Tibial artery (tissue), 4 donors: ENCODE results near the gene SMIM10.

ENCODE experiments used
- DNase-seq, 2 donors: peaks; one replicate each; pipeline ENCODE4 v3.0.0-alpha.2; 2019
- H3K27ac ChIP-seq, 2 donors: fragments of 200-600 bp; sonication (generic) in 1 of 2; 1 replicate in 1 of 2; 2 replicates in 1 of 2; pipeline ENCODE4 v1.5.1; 2018 to 2019; ENCODE audit warnings: mild to moderate bottlenecking in 1 of 2
- H3K27me3 ChIP-seq, 2 donors: fragments of 200-600 bp; sonication (generic) in 1 of 2; one replicate each; pipeline versions ENCODE4 v1.5.1 to v1.6.0; 2016 to 2019
- H3K36me3 ChIP-seq, 3 donors: fragments of 200-600 bp; sonication (generic) in 2 of 3; one replicate each; pipeline ENCODE4 v1.5.1; 2016 to 2019; ENCODE audit warnings: mild to moderate bottlenecking in 2 of 3
- H3K4me1 ChIP-seq, 4 donors: fragments of 200-600 bp; sonication (generic) in 2 of 4; 1 replicate in 3 of 4; 2 replicates in 1 of 4; pipeline ENCODE4 v1.5.1; 2016 to 2019
- H3K4me3 ChIP-seq, 2 donors: fragments of 200-600 bp; sonication (generic) in 1 of 2; 1 replicate in 1 of 2; 2 replicates in 1 of 2; pipeline ENCODE4 v1.5.1; 2018 to 2019; ENCODE audit warnings: mild to moderate bottlenecking in 2 of 2
- H3K9me3 ChIP-seq, 3 donors: fragments of 200-600 bp; sonication (generic) in 1 of 3; one replicate each; pipeline ENCODE4 v1.5.1; 2016 to 2019
- CTCF ChIP-seq, 2 experiments: fragments of 200-600 bp in 1 of 2; fragments of 450-650 bp in 1 of 2; IDR thresholded peaks; one replicate each; pipeline ENCODE4 v1.5.1; 2017 to 2019; ENCODE audit warnings: antibody characterized with exemption in 2 of 2, mild to moderate bottlenecking in 1 of 2, moderate library complexity in 1 of 2
- intact Hi-C: fragments of 100-400 bp; cut with DNase I; formaldehyde crosslinking; loops from one replicate; pipeline ENCODE4 v1.15.0; 2023; ENCODE audit warnings: low total_unique reads

SMIM10 gene

DNA sequence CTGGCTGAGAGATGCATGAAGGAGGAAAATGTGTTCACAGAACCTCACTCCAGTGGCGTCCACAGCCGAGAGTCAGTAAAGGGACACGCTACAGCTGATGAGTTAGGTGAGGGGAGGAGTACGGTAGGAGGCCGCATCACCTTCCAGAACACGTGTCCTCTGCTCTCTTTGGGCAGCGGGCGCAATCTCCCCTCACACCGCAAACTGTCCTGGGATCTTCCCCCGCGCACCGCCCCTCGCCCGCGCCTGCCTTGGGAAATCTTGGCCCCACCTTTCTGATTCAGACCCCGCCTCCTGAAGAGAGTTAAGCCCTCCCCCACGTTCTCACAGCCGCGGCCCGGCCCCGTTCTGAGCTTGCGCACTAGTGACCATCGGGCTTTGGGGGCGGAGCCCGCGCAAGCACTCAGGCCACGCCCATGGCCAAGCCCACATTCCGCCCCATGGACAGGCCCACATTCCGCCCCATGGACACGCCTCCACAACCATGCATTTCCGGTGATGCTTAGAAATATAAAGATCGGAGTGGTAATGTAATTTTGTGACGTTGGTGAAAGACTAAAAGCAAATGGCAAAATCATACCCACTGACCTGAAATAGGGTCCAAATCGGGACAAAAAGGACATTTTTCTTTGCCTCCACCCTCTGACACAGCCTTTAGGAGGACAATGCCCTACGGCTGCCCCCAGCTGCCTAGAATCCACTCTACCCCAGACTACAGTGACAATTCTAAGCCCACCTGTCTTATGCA, 13.3 kb downstream of the SMIM10 start:
- Histone ChIP-seq H3K9me3 (no peaks in the 10 kb centered on the region), H3K4me3 (peak overlapping the region; percentile 46 to 54), H3K4me1 (peaks cover 0 to 27% (median 0%) of the 10 kb centered on the region in 4 donors), H3K36me3 (no peaks in the 10 kb centered on the region), H3K27ac (peak overlapping the region; percentile 65 to 71), H3K27me3 (no peaks in the 10 kb centered on the region)
- intact Hi-C loops, result no loop called here
- TF ChIP-seq CTCF (IDR thresholded peaks at IDR 0.05), result no peak
- peak; percentile 89 to 93 for DNase-seq

GRCh38 chrX:135006187-135006586, 15.4 kb downstream of the SMIM10 start:
- Histone ChIP-seq H3K27me3 (no peaks in the 10 kb centered on the region), H3K9me3 (no peaks in the 10 kb centered on the region), H3K36me3 (no peaks in the 10 kb centered on the region), H3K4me1 (peaks cover 0 to 8% (median 0%) of the 10 kb centered on the region in 4 donors), H3K4me3 (no peak overlapping the region), H3K27ac (no peak overlapping the region)
- no peak for DNase-seq
- intact Hi-C loops, result no loop called here
- TF ChIP-seq CTCF (IDR thresholded peaks at IDR 0.05), result no peak

DNA sequence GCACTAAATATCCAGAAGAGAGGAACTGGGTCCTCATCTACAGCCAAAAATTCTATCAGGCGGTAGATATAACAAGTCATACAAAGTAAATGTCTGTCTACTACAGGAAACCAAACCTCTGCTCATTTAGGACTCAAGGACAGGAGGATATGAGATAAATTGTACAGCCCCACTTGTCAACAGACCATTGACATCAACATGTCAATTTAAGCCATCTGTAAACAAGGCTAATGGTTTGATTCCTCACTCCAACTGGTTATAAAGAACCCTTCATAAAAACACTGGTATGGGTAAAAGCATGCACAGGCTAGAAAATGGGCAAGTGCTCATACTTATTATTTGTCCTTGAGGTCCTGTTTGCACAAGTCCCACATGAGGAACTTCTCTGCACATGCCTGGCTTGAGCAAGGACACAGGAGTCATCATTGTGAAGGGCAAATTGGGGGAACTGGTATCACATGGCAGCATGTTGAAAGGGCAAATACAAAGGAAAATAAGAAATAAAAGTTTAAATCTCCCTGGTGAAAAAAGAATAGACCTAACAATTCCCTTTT, 18.3 kb downstream of the SMIM10 start:
- DNase-seq, result no peak
- TF ChIP-seq CTCF (IDR thresholded peaks at IDR 0.05), result no peak
- no peak overlapping the region for H3K27ac ChIP-seq
- H3K9me3 ChIP-seq, result no peaks in the 10 kb centered on the region
- no peaks in the 10 kb centered on the region for H3K4me1 ChIP-seq
- H3K27me3 ChIP-seq, result no peaks in the 10 kb centered on the region
- intact Hi-C loops, result no loop called here
- H3K36me3 ChIP-seq, result no peaks in the 10 kb centered on the region
- no peak overlapping the region for H3K4me3 ChIP-seq

DNA sequence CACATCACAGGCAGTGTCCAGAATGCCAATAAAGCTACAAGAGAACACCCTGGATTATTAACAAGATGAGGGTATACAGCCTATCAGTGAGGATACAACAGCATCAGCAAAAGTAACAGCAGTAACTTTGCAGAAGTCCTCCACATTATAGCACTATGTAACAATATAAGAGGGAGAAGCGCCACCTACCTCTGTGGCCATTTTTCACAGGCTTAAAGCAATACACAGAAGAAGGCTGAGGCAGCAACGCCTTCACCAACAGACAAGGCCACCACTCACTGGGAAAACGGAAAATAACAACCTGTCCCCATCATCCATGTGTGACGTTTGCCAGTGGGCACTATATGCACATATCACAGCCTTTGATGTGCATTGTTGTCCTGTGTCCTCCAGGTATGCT, 19.0 kb downstream of the SMIM10 start:
- no peaks in the 10 kb centered on the region for H3K9me3 ChIP-seq
- intact Hi-C loops, result no loop called here
- TF ChIP-seq CTCF (IDR thresholded peaks at IDR 0.05), result no peak

DNA sequence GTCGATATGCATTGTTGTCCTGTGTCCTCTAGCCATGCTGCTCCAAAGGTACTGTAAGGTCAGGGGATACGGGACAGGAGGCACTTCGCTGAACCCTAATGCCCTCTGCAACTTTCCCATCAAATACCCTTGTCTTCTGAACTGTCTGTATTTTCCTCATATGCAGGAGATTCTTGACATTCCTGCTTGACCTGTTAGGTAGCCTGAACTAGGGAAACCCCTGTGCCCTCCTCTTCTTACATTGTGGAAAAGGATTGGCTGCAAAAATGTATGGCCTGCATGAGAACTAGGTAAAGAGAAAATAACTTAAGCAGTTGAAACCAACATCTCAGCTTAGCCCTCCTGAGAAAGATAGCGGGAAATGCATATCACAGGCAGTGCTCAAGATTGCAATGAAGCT, 20.1 kb downstream of the SMIM10 start:
- Histone ChIP-seq H3K4me3 (no peak overlapping the region), H3K27me3 (no peaks in the 10 kb centered on the region), H3K36me3 (no peaks in the 10 kb centered on the region), H3K27ac (no peak overlapping the region), H3K9me3 (no peaks in the 10 kb centered on the region), H3K4me1 (no peaks in the 10 kb centered on the region)
- no peak for TF ChIP-seq CTCF (IDR thresholded peaks at IDR 0.05)
- no peak for DNase-seq
- intact Hi-C loops, result no loop called here

More for the DNA sequence above, 19.0 kb downstream of the SMIM10 start:
- H3K4me3 ChIP-seq, result no peak overlapping the region
- no peak for DNase-seq
- H3K4me1 ChIP-seq, result no peaks in the 10 kb centered on the region
- no peaks in the 10 kb centered on the region for H3K36me3 ChIP-seq
- H3K27me3 ChIP-seq, result no peaks in the 10 kb centered on the region
- no peak overlapping the region for H3K27ac ChIP-seq
